GM12864 (cell line): ENCODE measurements around the gene DTNB.
"Not testable (repeated sequence)": the region's sequence is repeated elsewhere in the genome, so short reads cannot be mapped to it uniquely, and the experiment has no call there.

ENCODE experiments used
- DNase-seq: peaks from one replicate; pipeline ENCODE4 v3.0.0-alpha.2; 2011; ENCODE audit warnings: low read depth
- H3K4me3 ChIP-seq: 2 replicates; pipeline ENCODE4 v1.5.1; 2011; ENCODE audit warnings: mild to moderate bottlenecking, low read depth, low read length, control low read depth
- CTCF ChIP-seq: IDR thresholded peaks from 2 replicates; pipeline ENCODE4 v1.5.1; 2011; ENCODE audit warnings: low read depth, mild to moderate bottlenecking, moderate library complexity, low read length, control low read depth, inconsistent platforms; ENCODE audit errors: missing control alignments

DTNB gene

GRCh38 chr2:25602333-25602723, 71.0 kb downstream of the DTNB start:
- TF ChIP-seq CTCF = no peak
- H3K4me3 ChIP-seq = no peak overlapping the region
- no peak for DNase-seq

GRCh38 chr2:25601711-25602332, 71.6 kb downstream of the DTNB start:
- not testable (repeated sequence) for DNase-seq, H3K4me3 ChIP-seq

- no peak overlapping the region for H3K4me3 ChIP-seq
- no peak for TF ChIP-seq CTCF
- no peak for DNase-seq
These were observed 74.5 kb downstream of the DTNB start for GRCh38 chr2:25598911-25599310.

GRCh38 chr2:25598332-25598731, 75.0 kb downstream of the DTNB start:
- TF ChIP-seq CTCF = no peak
- DNase-seq = no peak
- no peak overlapping the region for H3K4me3 ChIP-seq

- DNase-seq = no peak
- TF ChIP-seq CTCF = no peak
- H3K4me3 ChIP-seq = no peak overlapping the region
These were observed 75.5 kb downstream of the DTNB start for GRCh38 chr2:25597881-25598280.

- TF ChIP-seq CTCF = no peak
- DNase-seq = no peak
- no peak overlapping the region for H3K4me3 ChIP-seq
These were observed 76.7 kb downstream of the DTNB start for GRCh38 chr2:25596516-25597244.

GRCh38 chr2:25595393-25595792, 78.0 kb downstream of the DTNB start:
- no peak for DNase-seq
- no peak for TF ChIP-seq CTCF
- no peak overlapping the region for H3K4me3 ChIP-seq
